ENCODE measurements around the gene PCSK4. TPM values are rescaled to one million over a fixed set of nuclear protein-coding genes. Genes with fewer than 3 reads are reported as not detected.
"Not testable (repeated sequence)": the region's sequence is repeated elsewhere in the genome, so short reads cannot be mapped to it uniquely, and the experiment has no call there.

Gene PCSK4
- polyA plus RNA-seq, 4 donors, result 4.5 to 13.0 (median 8.8) TPM

DNA sequence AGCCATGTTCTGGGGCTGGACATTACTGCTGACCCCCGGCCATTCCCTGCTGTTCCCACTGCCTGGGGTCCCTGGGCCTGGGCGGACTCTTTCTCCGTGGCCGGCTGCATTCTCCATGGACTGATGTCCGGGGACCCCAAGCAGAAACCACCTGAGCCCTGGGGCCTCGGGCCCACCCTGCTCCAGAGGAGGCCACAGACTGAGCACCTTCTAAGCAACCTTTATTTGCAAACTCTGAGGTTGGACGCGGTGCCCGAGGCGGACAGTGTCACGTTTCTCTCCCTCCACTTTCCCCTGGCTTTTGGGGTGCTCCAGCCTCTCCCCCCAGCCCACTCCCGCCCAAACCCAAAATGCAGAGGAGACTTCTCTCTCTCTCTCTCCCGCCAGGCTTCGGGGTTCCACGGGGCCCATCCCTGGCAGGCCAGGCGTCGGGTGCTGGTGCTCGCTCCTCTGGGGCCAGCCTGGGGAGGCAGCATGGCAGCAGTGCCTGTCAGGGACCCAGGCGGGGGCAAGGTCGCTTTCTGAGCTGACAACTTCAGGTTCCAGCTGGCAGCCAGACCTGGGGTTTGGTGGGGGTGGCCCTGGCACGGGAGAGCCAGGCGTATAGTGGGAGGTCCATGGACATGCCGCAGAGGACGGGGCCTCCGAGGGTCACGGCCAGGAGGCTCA, 8.8 kb downstream of the PCSK4 start:
- WGBS, 3 donors, result 83 to 86% (median 84%) methylated on average over 24 to 26 of the region's 26 CpGs
- Histone ChIP-seq H3K4me3 (ENCODE audit: low read depth in 1 of 3, low read length in 3 of 3) (no peak overlapping the region), H3K27me3 (ENCODE audit: control insufficient read depth in 3 of 3, insufficient read depth in 3 of 3, low read length in 3 of 3) (no peaks in the 10 kb centered on the region), H3K4me1 (ENCODE audit: control insufficient read depth in 3 of 3, insufficient read depth in 2 of 3, low read depth in 1 of 3, low read length in 2 of 3) (peaks cover 0 to 4% (median 0%) of the 10 kb centered on the region in 3 donors), H3K27ac (ENCODE audit: low read depth in 1 of 3, low read length in 2 of 3) (no peak overlapping the region), H3K9me3 (ENCODE audit: control insufficient read depth in 2 of 2, insufficient read depth in 1 of 2, low read depth in 1 of 2, low read length in 1 of 2) (no peaks in the 10 kb centered on the region), H3K36me3 (ENCODE audit: control insufficient read depth in 3 of 3, insufficient read depth in 2 of 3, low read depth in 1 of 3, low read length in 3 of 3) (peaks cover 0 to 9% (median under 1%) of the 10 kb centered on the region in 3 donors)
- FAIRE-seq, result no peak
- no peak for DNase-seq

- Histone ChIP-seq H3K36me3 (ENCODE audit: control insufficient read depth in 3 of 3, insufficient read depth in 2 of 3, low read depth in 1 of 3, low read length in 3 of 3) (peaks cover 0 to 32% (median 5%) of the 10 kb centered on the region in 3 donors), H3K9me3 (ENCODE audit: control insufficient read depth in 2 of 2, insufficient read depth in 1 of 2, low read depth in 1 of 2, low read length in 1 of 2) (no peaks in the 10 kb centered on the region), H3K4me3 (ENCODE audit: low read depth in 1 of 3, low read length in 3 of 3) (peak within 1 kb of the TSS; percentile 85 to 99 (median 92)), H3K27ac (ENCODE audit: low read depth in 1 of 3, low read length in 2 of 3) (peak within 1 kb of the TSS; percentile 56 to 92 (median 80)), H3K4me1 (ENCODE audit: control insufficient read depth in 3 of 3, insufficient read depth in 2 of 3, low read depth in 1 of 3, low read length in 2 of 3) (peaks cover 0 to 4% (median 0%) of the 10 kb centered on the region in 3 donors), H3K27me3 (ENCODE audit: control insufficient read depth in 3 of 3, insufficient read depth in 3 of 3, low read length in 3 of 3) (no peaks in the 10 kb centered on the region)
- 0 to 1% (median 1%) methylated on average over 60 to 71 of the region's 71 CpGs for WGBS, 3 donors
- FAIRE-seq (no peak), DNase-seq (peak; percentile 95 to 97)
Measured at GRCh38 chr19:1478934-1479707, 11.0 kb downstream of the PCSK4 start, which contains the start of gene C19orf25. C19orf25 (minus strand) TSS chr19:1479215; CDS start chr19:1478903, 312 bp downstream.

DNA sequence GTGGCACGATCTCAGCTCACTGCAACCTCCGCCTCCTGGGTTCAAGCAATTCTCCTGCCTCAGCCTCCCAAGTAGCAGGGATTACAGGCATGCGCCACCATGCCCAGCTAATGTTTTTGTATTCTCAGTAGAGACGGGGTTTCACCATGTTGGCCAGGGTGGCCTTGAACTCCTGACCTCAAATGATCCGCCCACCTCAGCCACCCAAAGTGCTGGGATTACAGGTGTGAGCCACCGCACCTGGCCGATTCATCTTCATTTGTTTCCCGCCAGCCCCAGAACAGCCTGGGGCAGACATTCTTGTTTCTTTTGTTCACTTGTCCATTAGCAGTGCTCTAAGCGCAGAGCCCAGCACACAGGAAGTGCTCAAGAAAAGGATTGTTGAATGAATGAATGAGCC, 13.1 kb downstream of the PCSK4 start:
- not testable (repeated sequence) for H3K4me3 ChIP-seq (ENCODE audit: low read depth in 1 of 3, low read length in 3 of 3); DNase-seq; H3K27ac ChIP-seq (ENCODE audit: low read depth in 1 of 3, low read length in 2 of 3); H3K9me3 ChIP-seq (ENCODE audit: control insufficient read depth in 2 of 2, insufficient read depth in 1 of 2, low read depth in 1 of 2, low read length in 1 of 2); FAIRE-seq
- Histone ChIP-seq H3K36me3 (ENCODE audit: control insufficient read depth in 3 of 3, insufficient read depth in 2 of 3, low read depth in 1 of 3, low read length in 3 of 3) (peaks cover 0 to 38% (median 5%) of the 10 kb centered on the region in 3 donors), H3K27me3 (ENCODE audit: control insufficient read depth in 3 of 3, insufficient read depth in 3 of 3, low read length in 3 of 3) (peaks cover 0 to 15% (median 0%) of the 10 kb centered on the region in 3 donors), H3K4me1 (ENCODE audit: control insufficient read depth in 3 of 3, insufficient read depth in 2 of 3, low read depth in 1 of 3, low read length in 2 of 3) (peaks cover 0 to 11% (median 0%) of the 10 kb centered on the region in 3 donors)
- WGBS, 3 donors, result 83 to 93% (median 89%) methylated on average over 9 of the region's 9 CpGs

GRCh38 chr19:1475751-1476437, 14.3 kb downstream of the PCSK4 start:
- Histone ChIP-seq H3K27me3 (ENCODE audit: control insufficient read depth in 3 of 3, insufficient read depth in 3 of 3, low read length in 3 of 3) (peaks cover 4 to 26% (median 5%) of the 10 kb centered on the region in 3 donors), H3K36me3 (ENCODE audit: control insufficient read depth in 3 of 3, insufficient read depth in 2 of 3, low read depth in 1 of 3, low read length in 3 of 3) (peaks cover 0 to 38% (median 5%) of the 10 kb centered on the region in 3 donors), H3K4me3 (ENCODE audit: low read depth in 1 of 3, low read length in 3 of 3) (no peak overlapping the region), H3K4me1 (ENCODE audit: control insufficient read depth in 3 of 3, insufficient read depth in 2 of 3, low read depth in 1 of 3, low read length in 2 of 3) (peaks cover 0 to 23% (median 3%) of the 10 kb centered on the region in 3 donors), H3K27ac (ENCODE audit: low read depth in 1 of 3, low read length in 2 of 3) (no peak overlapping the region), H3K9me3 (ENCODE audit: control insufficient read depth in 2 of 2, insufficient read depth in 1 of 2, low read depth in 1 of 2, low read length in 1 of 2) (no peaks in the 10 kb centered on the region)
- no peak for DNase-seq
- FAIRE-seq, result no peak
- WGBS, 3 donors, result 92 to 94% (median 93%) methylated on average over 30 to 31 of the region's 31 CpGs

GRCh38 chr19:1474765-1475351, 15.3 kb downstream of the PCSK4 start:
- H3K4me3 ChIP-seq (ENCODE audit: low read depth in 1 of 3, low read length in 3 of 3), result no peak overlapping the region
- peaks cover 5 to 36% (median 9%) of the 10 kb centered on the region in 3 donors for H3K27me3 ChIP-seq (ENCODE audit: control insufficient read depth in 3 of 3, insufficient read depth in 3 of 3, low read length in 3 of 3)
- H3K36me3 ChIP-seq (ENCODE audit: control insufficient read depth in 3 of 3, insufficient read depth in 2 of 3, low read depth in 1 of 3, low read length in 3 of 3), result peaks cover 0 to 38% (median 5%) of the 10 kb centered on the region in 3 donors
- FAIRE-seq (no peak), DNase-seq (peak in 1 of 2 donors; percentile 1)
- H3K27ac ChIP-seq (ENCODE audit: low read depth in 1 of 3, low read length in 2 of 3), result no peak overlapping the region
- H3K9me3 ChIP-seq (ENCODE audit: control insufficient read depth in 2 of 2, insufficient read depth in 1 of 2, low read depth in 1 of 2, low read length in 1 of 2), result no peaks in the 10 kb centered on the region
- peaks cover 0 to 31% (median 6%) of the 10 kb centered on the region in 3 donors for H3K4me1 ChIP-seq (ENCODE audit: control insufficient read depth in 3 of 3, insufficient read depth in 2 of 3, low read depth in 1 of 3, low read length in 2 of 3)
- 90 to 93% (median 91%) methylated on average over 26 of the region's 26 CpGs for whole genome bisulfite sequencing, 3 donors

DNA sequence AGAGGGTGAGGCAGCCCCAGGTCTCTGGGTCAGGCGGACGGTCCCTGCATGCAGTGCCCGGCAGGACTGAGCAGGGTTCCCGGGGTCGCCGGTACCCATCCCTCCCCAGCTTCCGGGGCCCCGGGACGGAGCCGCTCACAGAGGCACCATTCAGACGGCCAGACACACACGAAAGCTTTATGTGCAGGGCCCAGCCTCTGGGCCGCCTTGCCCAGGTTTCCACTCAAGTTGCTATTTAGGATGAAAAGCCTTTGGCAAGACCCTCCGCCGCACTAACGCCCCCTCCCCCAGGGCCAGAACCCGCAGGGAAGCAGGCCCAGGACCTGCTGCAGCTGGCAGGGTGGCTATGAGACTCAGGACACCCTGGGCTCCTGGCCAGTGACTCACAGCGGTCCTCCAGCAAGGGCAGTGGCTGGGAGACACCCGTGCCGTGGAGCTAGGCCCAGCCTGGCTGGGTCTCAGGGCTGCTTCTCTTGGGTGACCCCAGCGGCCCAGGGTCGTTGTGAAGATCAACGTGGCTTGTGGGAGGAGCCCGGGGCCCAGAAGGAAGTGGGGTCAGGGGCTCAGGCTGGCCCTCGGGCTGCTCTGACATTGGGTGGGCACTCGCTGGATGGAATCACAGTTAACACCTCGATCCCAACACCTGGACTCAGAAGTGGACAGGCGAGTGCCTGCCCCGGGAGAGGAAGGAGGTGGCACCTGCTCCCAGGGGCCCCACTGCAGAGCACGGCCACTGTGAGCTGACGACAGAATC, 16.0 kb downstream of the PCSK4 start:
- Histone ChIP-seq H3K27ac (ENCODE audit: low read depth in 1 of 3, low read length in 2 of 3) (no peak overlapping the region), H3K36me3 (ENCODE audit: control insufficient read depth in 3 of 3, insufficient read depth in 2 of 3, low read depth in 1 of 3, low read length in 3 of 3) (peaks cover 0 to 38% (median 5%) of the 10 kb centered on the region in 3 donors), H3K27me3 (ENCODE audit: control insufficient read depth in 3 of 3, insufficient read depth in 3 of 3, low read length in 3 of 3) (peaks cover 11 to 38% (median 12%) of the 10 kb centered on the region in 3 donors), H3K4me3 (ENCODE audit: low read depth in 1 of 3, low read length in 3 of 3) (no peak overlapping the region), H3K9me3 (ENCODE audit: control insufficient read depth in 2 of 2, insufficient read depth in 1 of 2, low read depth in 1 of 2, low read length in 1 of 2) (no peaks in the 10 kb centered on the region), H3K4me1 (ENCODE audit: control insufficient read depth in 3 of 3, insufficient read depth in 2 of 3, low read depth in 1 of 3, low read length in 2 of 3) (peaks cover 0 to 30% (median 6%) of the 10 kb centered on the region in 3 donors)
- no peak for DNase-seq
- FAIRE-seq, result no peak
- 77 to 81% (median 79%) methylated on average over 31 of the region's 31 CpGs for WGBS, 3 donors

DNA sequence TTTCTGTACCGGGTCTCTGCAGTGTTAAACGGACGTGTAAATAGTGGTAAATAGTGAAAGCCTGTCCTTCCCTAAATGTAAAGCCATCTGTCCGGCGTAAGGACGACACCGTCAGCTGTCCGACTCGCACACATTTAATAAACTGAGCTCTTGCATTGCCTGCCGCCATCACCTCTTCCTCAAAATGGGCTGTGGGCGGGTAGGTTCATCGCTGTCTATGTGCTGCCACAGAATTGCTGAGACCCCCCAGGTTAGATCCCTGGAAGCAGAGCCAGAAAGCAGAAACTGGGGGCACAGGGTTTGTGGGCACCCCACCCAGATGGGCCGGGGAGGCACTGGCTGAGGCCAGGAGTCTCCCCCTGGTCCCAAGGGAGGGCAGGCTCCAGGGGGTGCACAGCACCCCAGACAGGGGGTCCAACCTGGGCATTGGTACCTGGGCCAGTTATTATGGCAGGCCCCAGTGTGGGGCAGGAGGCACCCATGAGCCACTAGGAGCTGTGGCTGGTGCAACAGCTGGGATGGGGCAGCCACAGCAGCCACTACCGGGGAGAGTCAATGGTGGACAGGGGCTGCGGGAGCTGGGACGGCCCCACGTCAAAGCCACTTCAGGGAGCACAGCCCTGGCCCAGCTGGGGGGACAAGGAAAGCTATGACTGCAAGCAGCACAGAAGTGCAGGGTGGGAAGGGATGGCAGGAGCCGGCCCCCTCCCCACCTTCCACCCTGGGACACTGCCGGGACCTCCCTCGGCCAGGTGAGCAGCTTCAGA, 16.9 kb downstream of the PCSK4 start:
- H3K27ac ChIP-seq (ENCODE audit: low read depth in 1 of 3, low read length in 2 of 3), result no peak overlapping the region
- no peak for DNase-seq
- 67 to 74% (median 73%) methylated on average over 20 of the region's 20 CpGs for WGBS, 3 donors
- no peak overlapping the region for H3K4me3 ChIP-seq (ENCODE audit: low read depth in 1 of 3, low read length in 3 of 3)
- peaks cover 0 to 38% (median 5%) of the 10 kb centered on the region in 3 donors for H3K36me3 ChIP-seq (ENCODE audit: control insufficient read depth in 3 of 3, insufficient read depth in 2 of 3, low read depth in 1 of 3, low read length in 3 of 3)
- FAIRE-seq, result no peak
- peaks cover 4 to 36% (median 8%) of the 10 kb centered on the region in 3 donors for H3K4me1 ChIP-seq (ENCODE audit: control insufficient read depth in 3 of 3, insufficient read depth in 2 of 3, low read depth in 1 of 3, low read length in 2 of 3)
- no peaks in the 10 kb centered on the region for H3K9me3 ChIP-seq (ENCODE audit: control insufficient read depth in 2 of 2, insufficient read depth in 1 of 2, low read depth in 1 of 2, low read length in 1 of 2)
- H3K27me3 ChIP-seq (ENCODE audit: control insufficient read depth in 3 of 3, insufficient read depth in 3 of 3, low read length in 3 of 3), result peaks cover 16 to 45% (median 16%) of the 10 kb centered on the region in 3 donors
